CD4-positive, alpha-beta T cell treated with Interleukin-6 at 100 ng/mL for 8 hours (primary cell): ENCODE data around the gene TET3.

Experiments used
- DNase-seq: peaks from one replicate; pipeline ENCODE4 v3.0.0-alpha.2; 2020; ENCODE audit warnings: mixed read lengths, low spot score

The TET3 gene

GRCh38 chr2:74005786-74006185 is 21.1 kb downstream of the TET3 start:
- DNase-seq, result no peak

GRCh38 chr2:74006459-74006858 is 21.7 kb downstream of the TET3 start:
- no peak for DNase-seq

GRCh38 chr2:74007121-74007520 is 22.4 kb downstream of the TET3 start:
- DNase-seq, result no peak

DNA sequence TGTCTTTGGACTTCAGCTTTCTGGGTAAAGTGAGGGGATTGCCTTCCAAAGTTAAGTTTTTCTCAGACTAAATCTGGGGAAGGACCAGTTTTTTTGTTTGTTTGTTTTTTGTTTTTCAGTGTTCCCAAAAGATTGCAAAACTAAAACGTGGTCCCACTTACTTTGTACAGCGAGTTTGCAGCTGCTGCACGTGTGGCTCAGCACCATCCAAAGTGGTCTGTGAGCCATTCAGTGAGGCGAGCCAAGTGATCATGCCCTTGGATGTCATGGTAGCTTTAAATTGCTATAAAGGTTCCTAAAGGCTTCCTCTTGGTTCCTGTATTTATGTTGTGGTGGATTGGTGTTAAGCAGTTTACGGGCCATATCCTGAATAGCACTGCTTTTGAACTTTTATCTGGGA is 23.0 kb downstream of the TET3 start:
- DNase-seq, result no peak

GRCh38 chr2:74008761-74009395 is 24.2 kb downstream of the TET3 start:
- DNase-seq, result no peak

GRCh38 chr2:74009577-74009976 is 24.9 kb downstream of the TET3 start:
- no peak for DNase-seq

- DNase-seq, result no peak
These were observed 25.4 kb downstream of the TET3 start for GRCh38 chr2:74010087-74010541.

GRCh38 chr2:74011246-74011645 is 26.5 kb downstream of the TET3 start:
- DNase-seq, result no peak

- no peak for DNase-seq
These were observed 30.1 kb downstream of the TET3 start for GRCh38 chr2:74014813-74015212.

DNA sequence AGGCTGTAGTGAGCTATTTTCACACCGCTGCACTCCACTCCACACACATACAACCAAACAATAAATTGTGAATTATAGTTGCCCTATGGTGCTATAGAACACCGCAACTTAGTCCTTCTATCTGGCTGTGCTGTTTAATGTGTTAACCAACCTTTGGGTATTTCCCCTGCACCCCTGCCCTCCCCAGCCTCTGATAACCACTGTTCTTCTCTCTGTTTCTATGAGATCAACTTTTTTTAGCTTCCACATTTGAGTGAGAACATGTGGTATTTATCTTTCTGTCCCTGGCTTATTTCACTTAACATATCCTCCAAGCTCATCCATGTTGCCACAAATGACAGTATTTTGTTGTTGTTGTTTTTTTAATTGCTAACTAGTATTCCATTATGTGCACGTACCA is 32.5 kb downstream of the TET3 start:
- no peak for DNase-seq

GRCh38 chr2:74019516-74019915 is 34.8 kb downstream of the TET3 start:
- no peak for DNase-seq

- DNase-seq, result no peak
These were observed 36.1 kb downstream of the TET3 start for GRCh38 chr2:74020702-74021406.

- no peak for DNase-seq
These were observed 36.7 kb downstream of the TET3 start for GRCh38 chr2:74021407-74021755.

DNA sequence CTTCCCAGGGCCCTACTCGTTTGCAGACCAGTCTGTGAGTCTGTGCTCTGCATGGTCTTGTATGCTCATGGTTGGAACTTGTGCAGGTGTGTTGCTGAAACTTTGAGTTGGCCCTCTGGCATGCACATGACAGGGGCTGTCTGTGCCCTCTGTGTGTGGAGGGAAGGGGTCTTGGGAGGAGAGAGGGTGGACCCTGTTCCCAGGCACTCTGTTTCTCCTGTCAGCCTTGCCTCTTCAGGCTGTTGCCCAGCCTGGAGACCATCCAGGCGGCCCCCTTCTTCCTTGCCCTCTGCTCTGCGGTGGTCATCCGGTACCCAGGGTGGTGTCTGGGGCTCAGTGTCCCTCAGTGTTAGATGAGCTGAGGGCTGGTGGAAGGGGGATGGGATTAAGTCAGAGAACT is 39.5 kb downstream of the TET3 start:
- DNase-seq, result no peak

DNA sequence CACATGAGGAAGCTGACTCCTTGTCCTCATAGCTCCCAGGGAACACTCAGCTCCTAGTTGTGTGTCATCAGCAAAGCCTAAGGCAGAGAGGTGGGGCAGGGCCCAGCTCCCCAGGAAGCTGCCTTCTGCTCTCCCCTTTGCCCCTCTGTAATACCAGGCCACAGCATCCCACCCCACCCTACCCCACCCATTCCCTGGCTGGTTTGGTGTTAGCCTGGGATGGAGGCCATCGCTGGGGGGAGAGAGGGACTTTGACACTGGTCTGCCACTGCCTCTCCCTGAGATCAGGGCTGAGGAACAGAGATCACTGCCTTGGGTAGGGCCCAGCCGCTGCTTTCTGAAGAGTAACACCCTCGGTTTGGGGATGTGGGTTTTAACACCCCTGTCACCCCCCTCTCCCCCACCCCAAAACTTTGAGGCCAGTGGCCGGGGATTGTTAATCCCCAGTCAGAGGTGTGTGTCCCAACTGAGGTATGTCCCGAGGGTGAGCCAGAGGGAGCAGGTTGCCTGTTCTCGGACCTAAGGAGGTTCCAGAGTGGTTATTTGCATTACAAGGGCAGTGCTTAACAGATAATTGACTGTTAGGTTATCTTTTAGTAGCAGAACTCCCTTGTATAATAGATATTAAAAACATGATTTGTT is 41.4 kb downstream of the TET3 start:
- no peak for DNase-seq

- no peak for DNase-seq
These were observed 42.1 kb downstream of the TET3 start for GRCh38 chr2:74026687-74027241.

GRCh38 chr2:74027496-74027895 is 42.8 kb downstream of the TET3 start:
- no peak for DNase-seq

GRCh38 chr2:74028290-74028689 is 43.6 kb downstream of the TET3 start:
- no peak for DNase-seq

DNA sequence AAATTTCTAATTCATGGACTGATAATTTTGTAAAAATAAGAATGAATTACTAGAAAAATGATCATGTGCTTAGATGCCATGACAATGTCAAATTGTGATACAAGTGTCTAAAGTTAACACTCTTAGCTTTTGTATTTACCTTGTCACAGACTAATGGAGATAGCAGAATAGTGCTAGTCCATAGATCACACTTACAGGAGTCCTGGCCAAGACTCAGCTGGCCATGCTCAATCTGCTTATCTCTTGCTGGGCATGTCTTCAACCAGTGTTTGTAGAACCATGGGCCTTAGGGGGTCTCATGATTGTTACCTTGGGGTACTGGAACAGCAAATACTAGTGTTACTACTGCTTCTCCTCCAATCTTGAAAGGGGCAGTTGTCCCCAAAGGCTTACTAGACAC is 44.0 kb downstream of the TET3 start:
- DNase-seq, result no peak

DNA sequence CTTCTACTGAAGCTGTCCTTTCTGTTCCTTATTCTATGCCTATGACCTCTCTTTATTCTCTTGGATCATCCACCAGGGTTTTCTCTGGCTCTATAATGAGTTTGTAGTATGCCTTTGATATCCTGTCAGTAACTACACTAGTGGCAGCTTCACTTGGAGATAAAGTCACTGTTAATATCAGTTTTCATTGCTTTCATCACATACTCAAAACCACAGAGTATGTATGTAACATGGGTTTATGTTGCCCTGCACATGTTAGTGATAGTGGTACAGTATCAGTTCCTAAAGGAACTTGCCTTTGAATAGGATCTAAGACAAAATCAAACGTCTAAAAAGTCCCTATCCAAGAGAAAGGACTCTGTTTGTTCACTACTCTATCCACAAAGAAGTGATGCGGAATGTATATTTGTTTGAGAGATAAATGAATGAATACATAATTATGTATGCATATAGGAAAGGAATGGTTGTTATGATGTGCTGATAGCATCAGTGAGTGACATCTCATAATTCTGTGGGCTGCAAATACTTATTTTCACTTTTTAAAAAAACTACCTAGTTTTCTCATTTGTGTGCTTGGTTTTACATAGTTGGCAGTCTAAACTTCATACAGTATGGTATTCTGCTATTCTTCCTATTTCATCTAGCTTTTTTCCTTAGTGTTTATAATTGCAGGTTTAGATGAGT is 45.1 kb downstream of the TET3 start:
- DNase-seq, result no peak

GRCh38 chr2:74031221-74031620 is 46.5 kb downstream of the TET3 start:
- DNase-seq, result no peak

- DNase-seq, result no peak
These were observed 47.2 kb downstream of the TET3 start for GRCh38 chr2:74031959-74032287.

DNA sequence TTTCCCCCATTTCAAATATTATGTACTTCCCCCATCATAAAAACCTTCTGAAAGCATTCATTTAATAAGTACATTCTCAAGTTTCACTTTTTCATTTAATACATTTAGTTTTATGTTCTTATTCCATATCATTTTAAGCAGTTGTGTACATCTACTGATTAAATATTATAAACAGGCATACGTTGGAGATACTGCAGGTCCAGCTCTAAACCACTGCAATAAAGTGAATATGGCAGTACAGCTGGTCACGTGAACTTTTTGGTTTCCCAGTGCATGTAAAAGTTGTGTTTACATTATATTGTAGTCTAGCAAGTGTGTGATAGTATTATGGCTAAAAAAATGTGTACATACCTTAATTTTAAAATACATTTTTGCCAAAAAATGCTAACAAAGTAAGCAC is 48.7 kb downstream of the TET3 start:
- DNase-seq, result no peak
